Measurements from ENCODE around the gene GPRC5B.

The GPRC5B gene

GRCh38 chr16:19817122-19817521 lies 67.5 kb downstream of the GPRC5B start:
- DNase-seq (ENCODE audit: low read depth, low spot score): no peak
- Histone ChIP-seq H3K36me3 (ENCODE audit: control insufficient read depth, insufficient read depth, low read length) (no peaks in the 10 kb centered on the region), H3K9me3 (ENCODE audit: control insufficient read depth, insufficient read depth, low read length) (no peaks in the 10 kb centered on the region), H3K4me1 (ENCODE audit: control insufficient read depth, insufficient read depth, low read length) (no peaks in the 10 kb centered on the region), H3K27ac (ENCODE audit: low read length) (no peak overlapping the region), H3K4me3 (ENCODE audit: low read length) (no peak overlapping the region), H3K27me3 (ENCODE audit: control insufficient read depth, insufficient read depth, low read length) (no peaks in the 10 kb centered on the region; the same call in 1 of the 2 replicates)
- WGBS (ENCODE audit: insufficient coverage, insufficient read length): no CpG with 5 or more reads among the region's 3 CpGs

GRCh38 chr16:19815418-19815817 lies 69.2 kb downstream of the GPRC5B start:
- Histone ChIP-seq H3K36me3 (ENCODE audit: control insufficient read depth, insufficient read depth, low read length) (no peaks in the 10 kb centered on the region), H3K4me3 (ENCODE audit: low read length) (no peak overlapping the region), H3K27me3 (ENCODE audit: control insufficient read depth, insufficient read depth, low read length) (no peaks in the 10 kb centered on the region), H3K27ac (ENCODE audit: low read length) (no peak overlapping the region), H3K9me3 (ENCODE audit: control insufficient read depth, insufficient read depth, low read length) (no peaks in the 10 kb centered on the region), H3K4me1 (ENCODE audit: control insufficient read depth, insufficient read depth, low read length) (no peaks in the 10 kb centered on the region)
- WGBS (ENCODE audit: insufficient coverage, insufficient read length): no CpG with 5 or more reads among the region's 2 CpGs
- DNase-seq (ENCODE audit: low read depth, low spot score): no peak

DNA sequence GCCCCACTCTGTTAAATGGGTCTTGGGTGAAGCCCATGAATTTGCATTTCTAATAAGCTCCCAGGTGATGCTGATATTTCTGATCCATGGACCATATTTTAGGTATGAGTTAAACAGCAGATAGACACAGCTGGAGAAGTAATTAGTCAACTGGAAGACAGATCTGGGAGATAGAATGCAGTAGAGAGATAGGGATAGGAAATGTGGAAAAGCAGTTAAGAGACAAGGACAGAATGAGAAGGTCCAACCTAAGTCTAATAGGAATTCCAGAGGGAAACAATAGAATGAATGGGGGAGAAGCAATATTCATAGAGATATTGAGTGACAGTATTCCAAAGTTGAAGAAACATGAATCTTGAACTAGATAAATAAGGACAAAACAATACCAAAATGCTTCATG lies 71.7 kb downstream of the GPRC5B start:
- DNase-seq (ENCODE audit: low read depth, low spot score): no peak
- Histone ChIP-seq H3K9me3 (ENCODE audit: control insufficient read depth, insufficient read depth, low read length) (no peaks in the 10 kb centered on the region), H3K27me3 (ENCODE audit: control insufficient read depth, insufficient read depth, low read length) (no peaks in the 10 kb centered on the region), H3K4me1 (ENCODE audit: control insufficient read depth, insufficient read depth, low read length) (no peaks in the 10 kb centered on the region), H3K4me3 (ENCODE audit: low read length) (no peak overlapping the region), H3K27ac (ENCODE audit: low read length) (no peak overlapping the region), H3K36me3 (ENCODE audit: control insufficient read depth, insufficient read depth, low read length) (no peaks in the 10 kb centered on the region)

DNA sequence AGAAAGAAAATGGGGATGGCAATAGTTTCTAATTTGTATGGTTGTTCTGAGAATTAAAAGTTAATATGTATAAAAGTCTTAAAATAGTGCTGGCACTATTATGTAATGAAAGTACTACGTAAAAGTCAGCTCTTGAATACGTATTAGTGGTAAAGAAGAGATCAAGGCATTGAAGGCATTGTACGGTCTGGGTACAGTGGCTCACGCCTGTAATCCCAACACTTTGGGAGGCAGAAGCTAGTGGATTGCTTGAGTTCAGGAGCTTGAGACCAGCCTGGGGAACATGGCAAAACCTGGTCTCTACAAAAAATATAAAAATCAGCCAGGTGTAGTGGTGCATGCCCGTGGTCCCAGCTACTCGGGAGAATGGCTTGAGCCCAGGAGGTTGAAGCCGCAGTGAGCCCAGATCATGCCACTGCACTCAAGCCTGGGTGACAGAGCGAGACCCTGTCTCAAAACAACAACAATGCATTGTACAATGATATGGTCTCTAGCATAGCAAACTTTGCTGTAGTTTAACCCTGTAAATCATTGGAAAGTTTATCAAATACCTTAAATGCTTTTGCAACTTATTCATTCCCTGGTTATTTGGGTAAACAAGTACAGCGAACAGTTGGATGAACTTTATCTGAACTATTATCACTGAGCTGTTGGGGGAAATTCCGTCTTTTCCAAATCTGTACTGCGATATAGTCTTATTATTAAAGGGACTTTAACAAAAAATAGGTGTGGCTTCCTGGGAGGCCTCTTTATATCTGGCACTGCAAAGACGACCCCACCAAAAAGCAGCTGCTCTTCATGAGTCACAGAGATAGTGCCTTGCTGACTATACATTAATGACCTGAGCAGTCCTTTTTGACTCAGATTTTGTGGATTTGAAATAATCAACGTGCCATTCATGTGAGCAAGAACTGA lies 73.6 kb downstream of the GPRC5B start:
- Histone ChIP-seq H3K9me3 (ENCODE audit: control insufficient read depth, insufficient read depth, low read length) (no peaks in the 10 kb centered on the region), H3K27ac (ENCODE audit: low read length) (no peak overlapping the region), H3K27me3 (ENCODE audit: control insufficient read depth, insufficient read depth, low read length) (no peaks in the 10 kb centered on the region), H3K4me3 (ENCODE audit: low read length) (no peak overlapping the region), H3K4me1 (ENCODE audit: control insufficient read depth, insufficient read depth, low read length) (no peaks in the 10 kb centered on the region), H3K36me3 (ENCODE audit: control insufficient read depth, insufficient read depth, low read length) (no peaks in the 10 kb centered on the region)
- DNase-seq (ENCODE audit: low read depth, low spot score): no peak
- no CpG with 5 or more reads among the region's 13 CpGs for WGBS (ENCODE audit: insufficient coverage, insufficient read length)

GRCh38 chr16:19809693-19810092 lies 75.0 kb downstream of the GPRC5B start:
- no peaks in the 10 kb centered on the region for H3K36me3 ChIP-seq (ENCODE audit: control insufficient read depth, insufficient read depth, low read length)
- H3K27ac ChIP-seq (ENCODE audit: low read length): no peak overlapping the region
- H3K4me1 ChIP-seq (ENCODE audit: control insufficient read depth, insufficient read depth, low read length): no peaks in the 10 kb centered on the region
- DNase-seq (ENCODE audit: low read depth, low spot score): no peak
- H3K4me3 ChIP-seq (ENCODE audit: low read length): no peak overlapping the region
- H3K27me3 ChIP-seq (ENCODE audit: control insufficient read depth, insufficient read depth, low read length): no peaks in the 10 kb centered on the region
- WGBS (ENCODE audit: insufficient coverage, insufficient read length): no CpG with 5 or more reads among the region's 9 CpGs
- 0 out of 2 replicates have a peak, but pooled peaks cover 3% of the 10 kb centered on the region for H3K9me3 ChIP-seq (ENCODE audit: control insufficient read depth, insufficient read depth, low read length)

- no peaks in the 10 kb centered on the region for H3K4me1 ChIP-seq (ENCODE audit: control insufficient read depth, insufficient read depth, low read length)
- no peaks in the 10 kb centered on the region for H3K36me3 ChIP-seq (ENCODE audit: control insufficient read depth, insufficient read depth, low read length)
- 0 out of 2 replicates have a peak, but pooled peaks cover 3% of the 10 kb centered on the region for H3K9me3 ChIP-seq (ENCODE audit: control insufficient read depth, insufficient read depth, low read length)
- H3K4me3 ChIP-seq (ENCODE audit: low read length): no peak overlapping the region
- WGBS (ENCODE audit: insufficient coverage, insufficient read length): no CpG with 5 or more reads among the region's 4 CpGs
- no peak overlapping the region for H3K27ac ChIP-seq (ENCODE audit: low read length)
- no peaks in the 10 kb centered on the region for H3K27me3 ChIP-seq (ENCODE audit: control insufficient read depth, insufficient read depth, low read length)
- DNase-seq (ENCODE audit: low read depth, low spot score): no peak
These were observed 75.5 kb downstream of the GPRC5B start for GRCh38 chr16:19809121-19809635.

DNA sequence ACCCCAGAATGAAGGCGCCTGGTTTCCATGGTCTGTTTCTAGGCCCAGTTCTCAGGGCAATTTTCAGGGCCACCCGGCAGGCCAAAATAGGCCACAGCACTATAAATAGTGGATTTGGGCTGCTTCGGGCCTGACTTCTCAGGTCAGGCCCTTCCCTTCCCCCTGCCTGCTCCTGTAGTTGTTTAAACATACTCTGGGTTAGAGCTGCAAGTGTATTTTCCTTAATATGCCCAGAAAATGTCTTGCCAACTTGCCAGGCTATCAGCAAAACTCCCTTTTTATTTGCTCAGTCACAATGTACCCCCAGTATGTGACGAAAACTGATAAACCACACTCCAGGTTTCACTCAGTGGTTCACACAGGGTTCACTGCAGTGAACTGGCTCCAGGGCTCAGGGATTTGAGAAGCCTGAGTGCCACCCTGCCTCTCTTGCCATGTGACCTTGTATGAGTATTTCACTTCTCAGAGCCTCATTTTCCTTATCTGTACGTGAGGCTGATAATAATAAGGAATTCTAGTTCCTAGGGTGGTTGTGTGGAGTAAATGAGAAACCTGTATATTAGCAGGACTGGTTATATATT lies 76.5 kb downstream of the GPRC5B start:
- DNase-seq (ENCODE audit: low read depth, low spot score): no peak
- H3K27ac ChIP-seq (ENCODE audit: low read length): no peak overlapping the region
- H3K36me3 ChIP-seq (ENCODE audit: control insufficient read depth, insufficient read depth, low read length): no peaks in the 10 kb centered on the region
- WGBS (ENCODE audit: insufficient coverage, insufficient read length): no CpG with 5 or more reads among the region's 5 CpGs
- H3K9me3 ChIP-seq (ENCODE audit: control insufficient read depth, insufficient read depth, low read length): 0 out of 2 replicates have a peak, but pooled peaks cover 3% of the 10 kb centered on the region
- H3K27me3 ChIP-seq (ENCODE audit: control insufficient read depth, insufficient read depth, low read length): no peaks in the 10 kb centered on the region
- H3K4me1 ChIP-seq (ENCODE audit: control insufficient read depth, insufficient read depth, low read length): no peaks in the 10 kb centered on the region
- H3K4me3 ChIP-seq (ENCODE audit: low read length): no peak overlapping the region
